HG03039 (cell line): ENCODE data around the gene OR2T11.
"Not testable (repeated sequence)": the region's sequence is repeated elsewhere in the genome, so short reads cannot be mapped to it uniquely, and the experiment has no call there.

ENCODE experiments used
- ATAC-seq: cut with Tn5 transposase; IDR thresholded peaks from one replicate; pipeline ENCODE4 v1.9.1; 2021; ENCODE audit warnings: mild to moderate bottlenecking, moderate library complexity; ENCODE audit not compliant: unreplicated experiment

Gene OR2T11

DNA sequence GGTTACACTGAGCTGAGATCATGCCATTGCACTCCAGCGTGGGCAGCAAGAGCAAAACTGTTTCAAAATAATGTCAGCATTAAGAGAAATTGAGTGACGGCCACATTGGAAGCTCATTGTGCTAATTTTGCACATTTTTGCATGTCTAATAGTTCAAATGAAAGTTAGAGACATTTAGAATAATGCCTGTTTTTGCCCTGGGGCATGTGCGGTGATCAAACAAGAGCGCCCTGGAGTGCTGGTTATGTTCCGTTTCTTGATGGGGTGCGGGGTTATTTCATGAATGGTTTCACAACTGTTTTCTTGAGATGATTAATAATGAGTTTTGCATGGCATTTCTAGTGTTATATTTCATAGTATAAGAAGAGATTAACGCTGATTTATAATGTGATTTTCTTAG lies 13.1 kb downstream of the OR2T11 start:
- ATAC-seq, result no peak

DNA sequence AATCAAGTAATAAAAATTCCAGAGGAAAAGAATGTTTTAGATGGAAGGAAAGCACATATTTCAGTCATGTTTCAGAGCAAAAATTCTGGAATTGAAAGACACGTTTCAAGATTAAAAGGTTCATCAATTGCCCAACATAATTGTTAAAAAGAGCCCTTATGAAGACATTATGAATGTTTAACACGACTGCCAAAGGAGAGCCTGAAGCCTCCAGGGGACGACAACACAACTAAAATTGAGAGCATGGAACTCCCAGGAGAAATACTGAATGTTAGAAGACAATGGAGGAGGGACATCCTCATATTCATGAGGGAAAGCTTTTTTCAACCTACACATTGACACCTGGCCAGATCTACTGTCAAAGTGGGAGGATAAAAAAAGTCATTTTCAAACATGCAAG lies 16.0 kb downstream of the OR2T11 start:
- no peak for ATAC-seq

DNA sequence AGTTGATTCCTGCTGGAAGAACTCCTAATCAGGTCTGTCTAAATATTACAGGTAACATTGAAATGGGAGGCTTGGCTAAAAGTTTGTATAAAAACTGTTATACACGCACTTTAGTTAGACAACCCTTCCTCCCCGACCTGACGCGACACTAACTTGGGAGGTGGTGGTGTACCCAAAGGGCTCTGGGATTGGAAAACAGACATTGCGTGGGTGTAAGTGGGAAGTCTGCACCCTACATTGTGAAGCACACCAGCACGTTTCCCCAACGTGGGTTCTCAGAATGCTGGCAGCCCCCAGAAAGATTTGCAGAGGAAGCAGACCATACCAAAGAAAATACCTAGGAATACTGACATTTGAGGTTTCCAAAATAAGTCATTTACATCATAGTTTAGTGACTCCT lies 16.8 kb downstream of the OR2T11 start:
- no peak for ATAC-seq

DNA sequence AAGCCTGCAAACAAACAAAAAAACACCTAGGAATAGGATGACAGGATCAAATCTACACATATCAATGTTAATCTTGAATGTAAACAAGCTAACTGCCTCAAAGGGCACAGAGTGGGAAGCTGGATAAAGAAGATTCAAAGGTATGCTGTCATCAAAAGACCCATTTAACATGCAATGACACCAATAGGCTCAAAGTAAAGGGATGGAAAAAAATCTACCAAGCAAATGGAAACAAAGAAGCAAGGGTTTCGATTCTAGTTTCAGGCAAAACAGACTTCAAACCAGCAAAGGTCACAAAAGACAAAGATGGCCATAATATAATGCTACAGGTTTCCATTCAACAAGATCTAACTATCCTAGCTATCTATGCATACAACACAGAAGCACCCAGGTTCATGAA lies 21.1 kb downstream of the OR2T11 start:
- no peak for ATAC-seq

DNA sequence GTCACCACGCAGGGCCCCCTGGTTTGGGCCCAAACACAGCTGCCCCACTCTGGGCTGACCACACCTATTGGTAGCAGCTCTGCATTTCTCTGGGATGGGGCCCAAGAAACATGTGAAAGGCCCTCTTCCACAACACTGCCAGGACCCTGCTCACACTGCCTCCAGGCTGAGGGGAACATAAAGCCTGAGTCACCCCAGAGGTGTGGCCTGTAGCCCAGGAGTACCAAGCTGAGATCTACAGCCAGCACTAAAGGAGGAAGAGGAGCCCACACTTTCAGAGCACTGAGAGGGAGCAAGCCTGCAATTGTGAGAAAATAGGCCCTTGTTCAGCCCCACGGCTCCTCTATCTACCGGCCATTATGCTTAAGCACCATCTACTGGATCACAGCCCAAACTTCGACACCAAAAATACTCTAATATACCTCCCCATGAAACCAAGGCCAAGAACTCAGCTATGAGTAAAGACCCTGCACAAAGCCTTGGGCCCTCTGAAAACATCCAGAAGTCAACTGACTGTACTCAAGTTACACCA lies 22.9 kb downstream of the OR2T11 start:
- no peak for ATAC-seq

DNA sequence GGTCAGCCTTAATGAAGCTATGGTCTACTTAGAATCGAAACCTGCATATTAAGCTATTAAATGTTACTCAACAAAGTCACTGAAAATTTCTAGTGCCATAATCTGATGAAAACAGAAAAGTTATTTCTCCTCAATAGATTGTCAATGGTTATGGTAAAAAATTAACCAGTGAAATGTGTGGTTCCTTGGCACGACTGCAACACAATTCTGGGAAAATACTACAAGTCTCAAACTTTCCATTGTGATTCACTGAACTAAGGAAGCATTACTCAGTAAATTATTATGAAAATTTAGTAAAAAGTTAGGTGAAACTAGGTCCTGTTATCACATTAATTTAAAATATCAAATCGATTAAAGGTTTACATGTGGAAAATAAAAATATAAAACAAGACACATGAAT lies 24.6 kb downstream of the OR2T11 start:
- no peak for ATAC-seq

DNA sequence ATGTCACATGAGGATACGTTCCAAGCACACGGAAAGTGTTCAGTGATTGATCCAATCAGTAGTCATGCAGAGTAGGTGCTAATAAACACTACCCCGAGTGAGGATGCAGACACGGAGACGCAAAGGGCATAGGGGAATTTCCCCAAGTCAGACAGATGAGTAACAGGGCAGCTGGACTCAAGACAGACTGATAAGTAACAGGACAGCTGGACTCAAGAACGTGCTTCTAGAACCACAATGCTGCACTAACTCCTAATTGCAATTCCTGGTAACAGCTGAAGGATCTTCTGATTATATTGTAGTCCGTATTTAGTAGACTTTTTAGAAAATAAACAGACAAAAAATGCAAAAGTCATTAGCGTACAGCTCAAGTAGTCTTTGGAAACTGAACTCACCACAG lies 35.5 kb downstream of the OR2T11 start:
- ATAC-seq, result no peak

DNA sequence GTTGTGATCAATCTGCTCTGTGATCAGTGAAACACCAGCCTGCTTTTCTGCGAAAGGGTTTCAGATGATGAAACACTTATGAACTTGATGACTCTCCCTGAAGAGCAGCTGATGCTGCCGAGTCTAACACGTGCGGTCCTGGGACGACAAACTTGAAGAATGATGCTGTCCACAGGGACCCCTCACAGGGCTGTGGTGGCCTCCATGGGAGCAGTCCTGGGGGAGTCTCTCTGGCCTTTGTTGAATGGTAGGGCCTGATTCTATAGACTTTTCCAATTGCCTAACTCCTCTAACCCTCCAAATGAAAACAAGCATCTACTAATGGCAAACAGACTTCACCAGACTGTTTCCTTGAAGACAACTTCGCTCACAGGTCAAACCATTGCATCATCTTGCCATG lies 37.3 kb downstream of the OR2T11 start, which contains the start of gene OR2T10:
TSS of gene OR2T10 (minus strand) at position 112 of the 400 bp plus-strand sequence. CDS start 3,932 bp downstream, outside the sequence.
- no peak for ATAC-seq

DNA sequence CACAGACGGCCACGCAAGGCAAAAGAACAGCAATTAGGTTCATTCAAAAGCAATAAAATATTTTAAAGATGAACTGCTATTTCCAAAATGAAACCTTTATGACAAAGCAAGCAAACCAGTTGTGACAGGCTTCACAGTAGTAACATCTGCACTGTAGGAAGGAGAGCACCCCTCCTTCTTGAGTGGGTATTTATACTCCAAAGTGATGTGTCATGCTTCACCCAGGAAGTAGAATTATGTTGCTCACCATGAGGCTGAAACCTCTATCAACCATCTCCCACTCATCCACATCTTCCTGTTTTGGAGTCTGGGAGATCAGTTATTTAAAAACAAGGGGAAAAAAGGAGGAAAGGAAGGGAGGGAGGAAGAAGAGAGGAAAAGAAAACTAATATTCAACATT lies 38.3 kb downstream of the OR2T11 start:
- ATAC-seq, result no peak

DNA sequence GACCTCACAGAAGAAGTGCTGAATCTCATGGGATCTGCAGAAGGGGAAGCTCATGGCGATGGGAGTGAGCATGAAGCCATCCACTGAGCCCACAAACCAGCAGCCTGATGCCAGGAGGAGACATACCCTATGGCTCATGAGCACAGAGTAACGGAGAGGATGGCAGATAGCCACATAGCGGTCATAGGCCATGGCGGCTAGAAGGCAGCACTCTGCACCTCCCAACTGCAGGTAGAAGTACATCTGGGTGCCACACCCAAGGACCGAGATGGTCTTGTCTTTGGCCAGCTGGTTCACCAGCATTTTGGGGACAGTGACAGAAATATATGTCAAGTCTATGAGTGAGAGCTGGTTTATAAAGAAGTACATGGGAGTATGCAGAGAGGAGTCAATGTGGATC lies 41.7 kb downstream of the OR2T11 start:
- ATAC-seq, result no peak

DNA sequence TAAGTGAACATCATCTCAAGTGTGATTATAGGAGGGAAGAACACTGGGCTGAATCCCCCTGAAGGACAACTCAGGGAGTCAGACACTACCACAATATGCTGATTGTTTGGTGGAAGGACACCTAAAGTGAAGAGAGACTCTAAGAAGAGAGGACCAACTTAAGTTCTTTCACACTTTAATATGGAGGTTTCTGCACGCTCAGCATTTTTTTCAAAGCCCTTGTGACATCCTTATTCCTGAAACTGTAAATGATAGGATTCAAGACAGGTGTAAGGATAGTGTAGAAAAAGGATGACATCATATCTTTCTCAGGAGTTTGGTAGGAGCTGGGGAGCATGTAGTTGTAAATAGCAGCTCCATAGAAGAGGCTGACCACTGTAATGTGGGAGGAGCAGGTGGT lies 42.2 kb downstream of the OR2T11 start:
- no peak for ATAC-seq

DNA sequence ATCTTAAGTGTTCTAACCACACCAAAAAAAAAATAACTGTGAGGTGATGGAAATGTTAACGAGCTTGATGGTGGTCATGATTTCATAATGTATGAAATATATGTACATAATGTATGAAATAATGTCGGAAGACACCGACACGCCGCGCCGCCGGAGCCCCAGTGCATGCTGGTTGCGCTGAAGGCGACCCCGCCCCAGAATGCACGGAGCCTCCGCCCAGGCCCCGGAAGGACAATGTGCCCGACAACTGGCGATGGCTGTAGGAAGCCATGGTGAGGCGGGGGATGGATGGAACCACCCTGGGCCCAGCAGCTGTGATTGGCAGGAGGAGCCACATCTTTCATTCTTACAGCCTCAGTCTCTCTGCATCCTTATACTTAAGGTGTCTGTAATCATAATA lies 44.8 kb downstream of the OR2T11 start:
- ATAC-seq, result no peak

DNA sequence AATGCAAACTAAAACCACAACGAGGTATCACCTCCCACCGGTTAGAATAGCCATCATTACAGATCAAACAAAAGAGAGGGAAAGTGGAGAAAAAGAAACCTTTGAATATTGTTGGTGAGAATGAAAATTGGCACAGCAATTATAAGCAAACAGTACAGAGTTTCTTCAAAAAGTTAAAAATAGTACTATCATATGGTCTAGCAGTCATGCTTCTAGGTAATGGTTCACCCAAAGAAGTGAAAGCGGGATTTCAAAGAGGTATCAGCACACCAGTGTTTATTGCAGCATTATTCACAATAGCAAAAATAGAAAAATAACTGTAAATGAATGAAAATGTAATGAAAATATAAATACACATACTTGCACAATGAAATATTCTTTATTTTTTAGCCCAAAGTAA lies 45.6 kb downstream of the OR2T11 start:
- ATAC-seq, result no peak

DNA sequence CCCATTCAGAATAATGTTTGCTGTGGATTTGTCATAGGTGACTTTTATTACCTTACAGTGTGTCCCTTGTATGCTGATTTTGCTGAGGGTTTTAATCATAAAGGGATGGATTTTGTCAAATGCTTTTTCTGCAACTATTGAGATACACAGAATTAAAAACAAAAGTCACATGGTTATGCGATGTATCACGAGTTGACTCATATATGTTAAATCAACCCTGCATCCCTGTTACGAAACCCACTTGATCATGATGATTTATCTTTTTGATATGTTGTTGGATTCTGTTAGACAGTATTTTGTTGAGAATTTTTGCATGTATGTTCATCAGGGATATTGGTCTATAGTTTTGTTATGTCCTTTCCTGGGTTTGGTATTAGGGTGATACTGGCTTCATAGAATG lies 49.6 kb downstream of the OR2T11 start:
- no peak for ATAC-seq

DNA sequence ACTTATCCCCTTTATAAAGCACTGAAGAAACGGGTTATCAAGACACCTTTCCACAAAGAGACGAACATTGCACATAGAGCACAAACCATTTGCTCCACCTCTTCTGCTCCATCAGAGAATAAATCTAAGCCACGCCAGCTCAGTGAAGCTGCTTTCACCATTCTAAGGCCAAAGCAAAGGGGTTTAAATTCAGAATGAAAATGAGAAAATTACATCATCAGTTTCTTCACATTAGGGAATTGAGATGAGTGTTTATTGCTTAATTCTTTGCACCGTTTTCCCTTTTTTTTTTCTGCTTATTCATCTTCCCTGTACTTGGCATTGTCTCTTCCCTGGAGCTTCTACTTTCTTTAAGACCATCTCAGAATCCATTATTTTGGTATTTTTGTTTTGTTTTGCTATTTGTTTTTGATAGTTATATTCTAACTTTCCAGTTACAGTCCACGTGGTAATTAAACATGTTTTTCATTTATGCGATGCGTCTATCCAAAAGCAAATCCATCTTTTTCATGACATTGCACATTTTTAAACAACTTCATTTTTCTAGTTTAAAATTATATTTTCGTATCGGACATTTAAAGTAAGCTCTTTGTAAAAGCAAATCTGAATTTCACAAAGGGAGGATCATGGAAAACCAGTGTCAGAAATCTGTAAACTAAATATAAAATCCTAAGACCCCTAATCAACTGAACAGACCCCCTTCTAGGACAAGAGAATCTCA lies 58.5 kb downstream of the OR2T11 start:
- ATAC-seq, result no peak

DNA sequence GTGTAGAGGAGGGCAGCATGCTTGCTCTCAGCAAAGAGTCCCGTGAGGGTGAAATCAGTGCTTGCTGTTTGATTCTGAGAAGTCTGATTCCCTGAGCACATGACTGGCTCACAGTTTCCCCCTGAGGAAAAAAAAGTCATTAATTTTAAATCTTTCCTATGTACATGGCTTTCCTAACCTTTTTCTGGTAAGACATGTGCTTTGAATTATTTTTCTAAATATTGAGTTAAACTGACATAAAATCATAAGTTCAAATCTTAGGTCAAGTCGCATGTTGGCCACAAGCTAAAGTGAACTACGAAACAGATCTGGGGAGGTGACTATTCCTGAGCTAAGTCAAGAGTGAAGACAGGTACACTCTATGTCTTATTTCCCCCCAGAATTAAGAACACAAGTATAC lies 60.2 kb downstream of the OR2T11 start, which contains the start of gene OR2T34:
TSS of gene OR2T34 (minus strand) at position 101 of the 400 bp plus-strand sequence. CDS start at position 101, 0 bp downstream.
- not testable (repeated sequence) for ATAC-seq

DNA sequence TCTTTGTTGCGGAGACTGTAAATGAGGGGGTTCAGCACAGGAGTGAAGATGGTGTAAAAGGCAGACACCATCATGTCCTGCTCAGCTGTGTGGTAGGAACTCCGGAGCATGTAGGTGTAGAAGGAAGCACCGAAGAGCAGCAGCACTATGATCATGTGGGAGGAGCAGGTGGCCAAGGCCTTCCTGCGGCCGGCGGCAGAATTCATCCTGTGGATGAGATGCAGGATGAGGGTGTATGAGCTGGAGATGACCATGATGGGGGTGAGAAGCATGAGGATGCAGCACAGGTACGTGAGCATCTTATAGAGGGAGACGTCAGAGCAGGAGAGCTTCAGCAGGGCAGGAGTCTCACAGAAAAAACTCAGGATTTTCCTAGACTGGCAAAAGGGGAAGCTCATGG lies 61.0 kb downstream of the OR2T11 start:
- not testable (repeated sequence) for ATAC-seq
